OCI-LY1 (cell line): ENCODE data around the gene ADAMTS4.

Experiments used
- EZH2 ChIP-seq: fragments of 200-600 bp; sonication (generic), shearing (Covaris generic); IDR thresholded peaks from 2 replicates; pipeline ENCODE4 v1.8.0; 2017; ENCODE audit warnings: borderline replicate concordance, mixed run types, mild to moderate bottlenecking, antibody characterized with exemption, low read length, moderate library complexity, mixed read lengths
- TF ChIP-seq, protein P1 (sequence below): fragments of 200-600 bp; sonication (generic), shearing (Covaris generic); IDR thresholded peaks from 2 replicates; pipeline ENCODE4 v1.5.1; 2017; ENCODE audit warnings: mild to moderate bottlenecking, antibody characterized with exemption, low read length, moderate library complexity, mixed read lengths

DNA sequence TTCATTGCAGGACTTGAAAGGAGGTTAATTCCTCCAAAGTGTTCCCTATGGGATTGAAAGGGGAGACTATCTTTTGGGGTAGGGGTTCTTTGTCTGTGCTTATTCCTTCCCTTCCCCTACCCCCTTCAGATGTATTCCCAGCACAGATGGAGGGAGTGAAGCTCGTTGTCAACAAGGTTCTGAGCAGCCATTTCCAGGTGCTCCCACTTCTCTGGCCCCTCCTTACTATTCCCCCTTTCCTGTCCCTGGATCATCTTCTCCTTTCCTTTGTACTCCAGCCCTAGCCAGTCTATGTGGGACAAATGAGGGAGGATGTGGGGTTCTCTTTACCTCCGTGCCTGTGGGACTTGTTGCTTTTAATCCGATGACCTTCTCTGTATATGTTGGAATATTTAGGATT is 27.9 kb upstream of the ADAMTS4 start:
- TF ChIP-seq, protein P1, sequence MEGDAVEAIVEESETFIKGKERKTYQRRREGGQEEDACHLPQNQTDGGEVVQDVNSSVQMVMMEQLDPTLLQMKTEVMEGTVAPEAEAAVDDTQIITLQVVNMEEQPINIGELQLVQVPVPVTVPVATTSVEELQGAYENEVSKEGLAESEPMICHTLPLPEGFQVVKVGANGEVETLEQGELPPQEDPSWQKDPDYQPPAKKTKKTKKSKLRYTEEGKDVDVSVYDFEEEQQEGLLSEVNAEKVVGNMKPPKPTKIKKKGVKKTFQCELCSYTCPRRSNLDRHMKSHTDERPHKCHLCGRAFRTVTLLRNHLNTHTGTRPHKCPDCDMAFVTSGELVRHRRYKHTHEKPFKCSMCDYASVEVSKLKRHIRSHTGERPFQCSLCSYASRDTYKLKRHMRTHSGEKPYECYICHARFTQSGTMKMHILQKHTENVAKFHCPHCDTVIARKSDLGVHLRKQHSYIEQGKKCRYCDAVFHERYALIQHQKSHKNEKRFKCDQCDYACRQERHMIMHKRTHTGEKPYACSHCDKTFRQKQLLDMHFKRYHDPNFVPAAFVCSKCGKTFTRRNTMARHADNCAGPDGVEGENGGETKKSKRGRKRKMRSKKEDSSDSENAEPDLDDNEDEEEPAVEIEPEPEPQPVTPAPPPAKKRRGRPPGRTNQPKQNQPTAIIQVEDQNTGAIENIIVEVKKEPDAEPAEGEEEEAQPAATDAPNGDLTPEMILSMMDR: no peak
- no peak for TF ChIP-seq EZH2
